Activated CD8-positive, alpha-beta memory T cell treated with anti-CD3 and anti-CD28 coated beads, Interleukin-2, amount 50 U/mL, for 1 hour (primary cell): ENCODE data around the gene FAM117B.

Source experiments
- DNase-seq: peaks from one replicate; pipeline ENCODE4 v3.0.0-alpha.2; 2020; ENCODE audit errors: extremely low read depth

Gene FAM117B

DNA sequence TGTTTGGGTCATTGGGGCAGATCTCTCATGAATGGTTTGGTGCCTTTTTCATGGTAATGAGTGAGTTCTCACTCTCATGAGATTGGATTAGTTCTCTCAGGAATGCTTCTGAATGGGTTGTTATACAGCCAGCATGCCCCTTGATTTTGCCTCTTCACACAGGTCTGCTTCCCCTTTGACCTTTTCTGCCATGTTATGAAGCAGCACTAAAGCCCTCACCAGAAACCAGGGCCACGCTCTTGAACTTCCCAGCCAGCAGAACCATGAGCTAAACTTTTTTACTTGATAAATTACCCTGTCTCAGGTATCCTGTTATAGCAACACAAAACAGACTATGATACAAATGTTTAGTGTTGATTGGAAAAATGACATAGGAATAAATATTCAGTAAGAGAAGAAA, 179.5 kb downstream of the FAM117B start:
- no peak for DNase-seq

DNA sequence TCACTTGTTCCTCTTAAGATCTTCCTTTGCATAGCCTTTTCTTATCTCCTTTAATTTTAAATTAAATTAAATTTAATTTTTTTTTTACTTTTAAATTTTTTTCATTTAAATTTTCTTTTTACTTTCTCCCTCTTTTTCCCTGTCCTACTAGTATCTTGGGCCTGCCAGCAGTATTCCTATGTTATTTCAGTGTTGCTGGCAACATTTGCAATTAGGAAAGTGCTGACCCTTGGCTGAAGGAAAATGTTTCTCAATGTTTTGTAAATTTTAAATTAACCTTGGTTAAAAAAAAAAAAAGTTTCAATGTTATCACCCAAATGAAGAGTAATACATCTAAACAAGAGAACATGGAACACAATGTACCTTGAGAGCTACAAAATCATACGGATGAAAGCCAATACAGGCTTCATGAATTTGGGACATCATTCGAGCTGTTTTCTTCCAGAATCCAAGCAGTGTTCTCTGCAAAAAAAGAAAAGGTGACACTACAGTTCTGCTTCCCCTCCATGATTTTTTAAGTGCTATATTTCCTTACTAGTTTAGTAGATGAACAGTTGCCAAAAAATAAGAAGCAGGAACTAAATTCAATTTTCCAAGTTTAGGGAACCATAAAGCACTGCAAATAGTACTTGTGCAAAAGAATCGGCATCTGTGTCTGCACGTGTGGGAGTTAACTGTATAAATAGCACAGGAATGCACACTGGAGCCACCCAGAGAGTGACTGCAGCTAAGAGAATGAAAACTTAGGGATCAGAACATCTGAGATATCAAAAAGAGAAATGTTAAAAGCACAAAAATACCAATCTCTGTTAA, 181.0 kb downstream of the FAM117B start:
- DNase-seq: no peak

DNA sequence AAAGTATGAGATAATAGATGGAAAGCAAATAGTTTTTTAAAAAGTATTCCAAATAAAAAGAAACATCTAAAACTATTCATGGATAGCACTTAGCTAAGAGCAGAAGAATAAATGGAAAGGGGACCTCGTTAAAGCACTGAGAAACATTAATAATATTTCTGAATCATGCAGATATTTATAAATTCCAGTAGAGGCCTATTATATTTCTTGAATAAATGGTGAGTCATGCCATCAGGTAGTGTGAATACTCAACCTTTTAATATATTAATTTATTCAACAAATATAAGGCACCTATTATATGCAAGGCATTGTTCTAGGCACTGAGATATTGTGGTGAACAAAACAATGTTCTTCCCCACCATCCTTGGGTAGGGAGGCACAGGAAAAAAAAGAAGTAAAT, 183.0 kb downstream of the FAM117B start:
- no peak for DNase-seq

DNA sequence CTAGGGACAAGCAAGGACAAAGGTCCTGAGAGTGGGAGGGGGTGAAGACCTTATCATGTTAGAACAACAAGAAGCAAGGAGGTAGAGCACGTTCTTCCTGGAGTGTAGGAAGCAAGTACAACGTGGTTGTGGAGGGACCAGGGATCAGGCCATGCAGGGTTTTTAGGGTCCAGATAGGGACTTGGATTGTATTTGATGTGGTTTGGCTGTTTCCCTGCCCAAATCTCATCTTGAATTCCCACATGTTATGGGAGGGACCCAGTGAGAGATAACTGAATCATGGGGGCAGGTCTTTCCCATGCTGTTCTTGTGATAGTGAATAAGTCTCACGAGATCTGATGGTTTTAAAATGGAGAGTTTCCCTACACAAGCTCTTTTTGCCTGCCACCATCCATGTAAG, 183.6 kb downstream of the FAM117B start:
- no peak for DNase-seq
